HG02571 (cell line): ENCODE data around the gene ACER3.
"Not testable (repeated sequence)": the region's sequence is repeated elsewhere in the genome, so short reads cannot be mapped to it uniquely, and the experiment has no call there.

Experiments used
- ATAC-seq: cut with Tn5 transposase; IDR thresholded peaks from one replicate; pipeline ENCODE4 v1.9.1; 2021; ENCODE audit warnings: mild to moderate bottlenecking, moderate library complexity; ENCODE audit not compliant: unreplicated experiment

Gene ACER3

DNA sequence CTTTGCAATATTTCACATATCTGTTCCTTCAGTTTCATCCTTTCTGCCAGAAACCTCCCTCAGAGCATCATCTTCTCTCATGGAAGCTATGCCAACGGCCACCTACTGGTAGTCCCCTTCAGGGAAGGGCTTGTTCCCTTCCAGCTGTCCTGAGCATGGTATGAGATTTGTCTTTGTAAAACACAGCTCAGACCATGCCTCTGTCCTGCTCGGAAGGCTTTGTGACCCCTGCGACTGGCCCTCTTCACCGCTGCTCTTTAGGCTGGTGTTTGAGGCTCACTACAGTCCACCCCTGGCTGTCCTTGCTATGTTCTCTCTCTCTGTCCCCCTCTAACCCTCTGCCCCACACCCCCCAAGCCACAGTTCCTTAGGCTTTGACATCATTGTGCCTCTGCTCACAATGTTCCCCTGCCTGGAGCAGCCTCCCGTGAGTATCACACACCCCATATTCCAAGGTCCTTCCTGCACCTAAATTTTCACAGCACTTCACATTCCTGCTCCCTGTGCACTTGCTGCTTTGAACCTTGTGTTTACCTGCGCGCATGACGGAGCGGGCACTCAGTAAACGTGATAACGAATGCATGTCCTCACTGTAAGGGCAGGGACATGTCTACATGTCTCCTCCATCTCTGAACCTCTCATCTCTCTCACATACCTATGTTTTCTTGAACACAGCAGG, 24.0 kb upstream of the ACER3 start:
- ATAC-seq: no peak

DNA sequence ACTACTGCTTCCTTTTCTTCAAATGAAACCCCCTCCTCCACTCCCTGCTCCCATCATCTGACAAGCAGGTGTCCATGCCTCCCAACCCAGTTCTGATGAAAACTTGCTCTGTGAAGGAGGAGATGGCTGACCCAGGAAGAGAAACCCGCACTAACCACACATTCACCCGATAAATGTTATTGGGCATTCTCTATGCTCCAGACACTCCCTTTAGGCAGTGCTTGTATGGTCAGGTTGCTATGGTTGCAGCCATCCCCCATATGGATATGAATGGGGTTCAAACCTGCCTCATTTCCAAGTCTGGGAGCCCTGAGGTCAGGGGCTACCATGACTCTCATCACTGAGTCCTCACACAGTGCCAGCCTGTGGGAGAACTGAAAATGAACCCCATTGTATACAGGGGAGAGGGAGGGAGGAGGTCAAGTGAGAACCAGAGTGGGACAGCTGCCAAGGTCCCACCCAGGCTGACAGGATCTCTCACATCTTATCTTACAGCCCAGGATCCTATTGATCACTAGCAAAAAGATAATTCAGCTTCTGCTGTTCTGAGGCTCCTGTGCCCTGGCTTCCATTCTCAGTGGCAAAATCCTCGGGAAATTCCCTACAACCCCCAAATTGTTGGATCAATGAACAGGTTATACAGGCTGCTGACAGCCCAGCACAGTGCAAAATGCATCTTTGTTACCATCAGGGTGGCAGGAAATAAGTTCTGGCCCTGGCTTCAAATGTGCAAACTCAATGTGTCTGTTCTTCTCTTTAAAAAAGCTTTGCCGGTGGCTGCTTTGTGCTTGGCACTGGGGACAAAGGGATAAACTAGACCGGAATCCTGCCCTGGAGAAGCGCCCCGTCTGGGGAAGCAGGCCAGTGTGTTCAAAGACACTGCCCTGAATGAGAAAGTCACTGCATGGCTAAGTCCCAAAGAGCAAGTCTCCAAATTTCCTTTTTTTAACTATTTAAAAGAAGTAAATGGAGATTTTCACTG, 22.7 kb upstream of the ACER3 start:
- no peak for ATAC-seq

DNA sequence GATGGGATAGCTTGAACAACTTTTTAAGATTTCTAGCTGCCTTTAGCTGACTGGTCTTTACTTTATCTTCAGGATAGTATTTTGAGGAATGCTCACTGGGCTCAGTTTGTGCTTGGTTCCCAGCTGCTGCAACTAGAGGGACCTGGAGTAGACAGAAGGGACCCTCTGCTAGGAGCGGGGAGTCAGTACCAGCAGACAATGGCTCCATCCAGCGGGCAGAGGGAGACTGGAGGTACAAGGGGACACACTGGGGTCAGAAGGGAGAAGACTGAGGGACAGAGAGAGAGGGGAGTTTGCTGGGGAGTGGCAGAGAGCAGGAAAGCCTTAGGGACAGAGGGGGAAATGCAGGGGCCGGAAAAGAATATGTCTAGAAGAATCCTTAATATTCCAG, 22.0 kb upstream of the ACER3 start:
- ATAC-seq: no peak

DNA sequence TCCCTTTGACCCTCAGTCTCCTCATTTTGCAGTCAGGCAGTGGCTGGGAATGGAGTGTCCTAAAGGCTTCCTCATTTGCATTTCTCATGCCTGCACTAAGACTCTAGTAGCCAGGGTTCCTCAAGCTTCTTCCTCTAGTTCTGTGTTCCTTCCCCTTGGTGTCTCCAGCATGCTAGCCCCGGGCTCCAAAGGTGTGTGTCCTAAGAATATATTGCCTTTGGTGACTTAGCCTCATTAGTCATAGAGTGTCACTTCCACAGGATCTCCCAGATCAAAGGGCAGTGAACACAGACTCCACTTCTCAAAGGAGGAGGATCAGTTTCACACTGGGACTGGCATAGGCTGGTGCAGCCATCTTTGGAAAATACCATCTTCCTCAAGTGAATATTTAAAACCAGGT, 21.4 kb upstream of the ACER3 start:
- no peak for ATAC-seq

- no peak for ATAC-seq
These were observed 18.7 kb upstream of the ACER3 start for GRCh38 chr11:76841923-76842452.

GRCh38 chr11:76843907-76844306, 16.8 kb upstream of the ACER3 start:
- no peak for ATAC-seq

DNA sequence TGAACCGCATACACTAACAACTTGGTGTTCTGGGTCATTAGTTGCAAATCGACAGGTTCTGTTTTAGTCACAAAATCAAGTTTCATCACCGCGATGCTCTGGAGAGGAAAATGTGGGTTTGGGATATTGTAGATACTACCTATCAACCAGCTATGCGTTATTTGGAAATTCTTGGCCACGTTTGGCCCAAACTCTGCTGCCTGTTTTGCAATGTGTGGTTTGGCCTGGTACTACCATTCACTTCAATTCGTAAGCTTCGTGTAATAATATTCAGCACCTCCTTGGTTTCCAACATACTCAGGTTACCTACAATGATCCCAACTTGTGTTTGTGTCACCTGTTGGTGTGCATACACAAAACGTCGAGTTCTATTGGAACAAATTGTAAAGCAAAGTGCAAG, 16.2 kb upstream of the ACER3 start:
- no peak for ATAC-seq

DNA sequence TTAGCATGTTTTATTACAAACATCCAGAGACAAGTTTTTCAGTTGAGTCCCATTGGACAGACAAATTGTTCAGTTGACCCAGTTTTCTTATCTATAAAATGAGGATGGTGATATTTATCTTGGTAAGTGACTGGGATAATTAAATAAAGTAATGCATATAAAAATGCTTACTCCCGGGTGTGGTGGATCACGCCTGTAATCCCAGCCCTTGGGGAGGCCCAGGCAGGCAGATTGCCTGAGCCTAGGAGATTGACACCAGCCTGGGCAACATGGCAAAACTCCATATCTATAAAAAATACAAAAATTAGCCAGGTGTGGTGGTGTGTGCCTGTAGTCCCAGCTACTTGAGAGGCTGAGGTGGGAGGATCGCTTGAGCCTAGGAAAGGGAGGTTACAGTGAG, 15.6 kb upstream of the ACER3 start:
- ATAC-seq: no peak

DNA sequence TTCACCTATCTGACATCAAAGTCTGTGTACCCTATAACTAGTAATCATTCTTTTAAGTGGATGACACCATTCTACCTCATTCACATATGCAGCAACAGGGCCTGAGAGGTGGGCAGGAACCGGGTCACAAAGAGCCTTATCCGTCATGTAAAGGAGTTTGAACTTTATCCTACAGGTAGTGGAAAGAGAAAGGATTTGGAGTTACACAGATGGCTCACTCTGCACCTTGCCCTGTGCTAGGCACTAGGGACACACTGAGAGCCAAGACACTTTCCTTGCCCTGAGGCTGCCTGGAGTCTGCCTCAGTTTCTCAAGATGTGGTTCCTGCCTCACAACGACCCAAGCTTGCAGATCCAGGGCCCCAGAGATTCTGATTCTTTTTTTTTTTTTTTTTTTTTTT, 14.3 kb upstream of the ACER3 start:
- no peak for ATAC-seq

GRCh38 chr11:76849376-76849775, 11.3 kb upstream of the ACER3 start:
- ATAC-seq: no peak

- no peak for ATAC-seq
These were observed 10.6 kb upstream of the ACER3 start for GRCh38 chr11:76850130-76850529.

- ATAC-seq: no peak
These were observed 9.9 kb upstream of the ACER3 start for GRCh38 chr11:76850815-76851214.

DNA sequence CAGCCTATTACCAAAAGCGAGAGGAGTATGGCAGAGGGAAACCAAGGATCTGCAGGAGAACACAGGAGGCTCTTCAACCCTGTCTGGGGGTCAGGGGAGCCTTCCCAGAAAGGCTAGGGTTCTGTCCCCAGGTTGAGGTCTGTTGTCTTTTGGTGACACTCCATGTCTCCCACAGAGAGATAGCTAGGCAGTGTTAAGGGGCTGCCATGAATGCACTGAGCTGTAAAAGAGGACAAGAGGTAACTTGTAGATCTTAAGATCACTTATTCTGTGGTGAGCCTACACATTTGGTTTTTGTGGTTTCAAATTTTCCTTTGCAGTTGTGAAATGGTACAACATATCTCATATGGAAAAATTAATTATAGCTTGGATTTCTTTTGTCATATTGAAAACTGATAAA, 6.0 kb upstream of the ACER3 start:
- no peak for ATAC-seq

GRCh38 chr11:76855670-76856069, 5.0 kb upstream of the ACER3 start:
- not testable (repeated sequence) for ATAC-seq

- no peak for ATAC-seq
These were observed 4.6 kb upstream of the ACER3 start for GRCh38 chr11:76856106-76856505.

- no peak for ATAC-seq
These were observed 4.1 kb upstream of the ACER3 start for GRCh38 chr11:76856571-76856970.

GRCh38 chr11:76857781-76858410, 2.8 kb upstream of the ACER3 start:
- ATAC-seq: no peak

GRCh38 chr11:76859708-76860227, 950 bp upstream of the ACER3 start:
- ATAC-seq: no peak

GRCh38 chr11:76861490-76861953, 804 bp downstream of the ACER3 start:
- no peak for ATAC-seq

GRCh38 chr11:76862794-76863193, 2.1 kb downstream of the ACER3 start:
- ATAC-seq: not testable (repeated sequence)

- no peak for ATAC-seq
These were observed 2.6 kb downstream of the ACER3 start for GRCh38 chr11:76863196-76863777.
